Measurements from ENCODE around the gene TSC1. TPM values are rescaled to one million over a fixed set of nuclear protein-coding genes. Genes with fewer than 3 reads are reported as not detected.

Gene TSC1
- total RNA-seq, 2 experiments from 2014 or later = 26.1 to 26.6 TPM

- Mint-ChIP-seq H3K27me3 (ENCODE audit: low read depth) (peaks cover 5% of the 10 kb centered on the region), H3K27ac (no peak overlapping the region), H3K9me3 (ENCODE audit: insufficient read depth) (no peaks in the 10 kb centered on the region), H3K36me3 (ENCODE audit: low read depth) (peaks cover 4% of the 10 kb centered on the region), H3K4me3 (no peak overlapping the region), H3K4me1 (ENCODE audit: low read depth) (peaks cover 25% of the 10 kb centered on the region)
- DNase-seq (no peak), ATAC-seq (no peak)
- ChIA-PET CTCF (interaction anchor here (1.8 kb wide), 2 partner anchors 27 kb away, joined by 6 to 9 read pairs; no protein-coding TSS in a partner anchor), POLR2A (interaction anchor here (1.1 kb wide), 1 partner anchor 13 kb away, joined by 3 read pairs; no protein-coding TSS in a partner anchor)
These were observed 69.3 kb downstream of the TSC1 start for GRCh38 chr9:132875159-132875558.

GRCh38 chr9:132873403-132873802 is 71.0 kb downstream of the TSC1 start:
- CTCF ChIA-PET = interaction anchor here (0.9 to 1.8 kb wide), 3 partner anchors 25 to 29 kb away, joined by 3 to 9 read pairs (median 5); no protein-coding TSS in a partner anchor
- ATAC-seq (no peak), DNase-seq (no peak)
- Mint-ChIP-seq H3K27me3 (ENCODE audit: low read depth) (peaks cover 5% of the 10 kb centered on the region), H3K36me3 (ENCODE audit: low read depth) (no peaks in the 10 kb centered on the region), H3K4me3 (no peak overlapping the region), H3K27ac (peak overlapping the region; percentile 45), H3K4me1 (ENCODE audit: low read depth) (peaks cover 10% of the 10 kb centered on the region), H3K9me3 (ENCODE audit: insufficient read depth) (no peaks in the 10 kb centered on the region)
- POLR2A ChIA-PET = no interaction called here

DNA sequence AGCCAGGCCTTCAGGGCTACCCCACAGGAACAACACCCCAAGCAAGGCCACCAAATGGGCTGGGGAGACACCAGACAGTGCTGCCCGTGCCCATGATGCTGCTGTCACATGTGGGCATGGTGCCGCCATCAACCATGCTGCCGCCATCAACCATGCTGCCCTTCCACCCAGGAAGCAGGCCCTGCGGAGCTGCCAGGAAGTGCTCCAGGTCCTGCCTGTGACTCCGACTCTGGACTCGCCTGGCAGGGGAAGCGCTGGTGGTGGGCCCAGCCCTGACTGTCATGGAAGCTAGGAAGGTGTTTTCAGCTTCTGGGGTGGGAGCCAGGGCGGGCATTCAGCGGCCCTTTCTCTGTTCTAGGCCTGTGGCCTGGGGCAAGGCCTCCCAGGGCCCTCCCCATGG is 75.2 kb downstream of the TSC1 start:
- Mint-ChIP-seq H3K4me1 (ENCODE audit: low read depth) (peaks cover 15% of the 10 kb centered on the region), H3K4me3 (no peak overlapping the region), H3K27ac (no peak overlapping the region), H3K36me3 (ENCODE audit: low read depth) (no peaks in the 10 kb centered on the region), H3K9me3 (ENCODE audit: insufficient read depth) (no peaks in the 10 kb centered on the region), H3K27me3 (ENCODE audit: low read depth) (no peaks in the 10 kb centered on the region)
- ATAC-seq = no peak
- POLR2A ChIA-PET = no interaction called here
- DNase-seq = no peak
- CTCF ChIA-PET = interaction anchor here (2.4 kb wide), 1 partner anchor 32 kb away, joined by 5 read pairs; no protein-coding TSS in a partner anchor

- ATAC-seq (no peak), DNase-seq (no peak)
- ChIA-PET POLR2A (no interaction called here), CTCF (no interaction called here)
- H3K36me3 Mint-ChIP-seq (ENCODE audit: low read depth) = no peaks in the 10 kb centered on the region
- H3K4me3 Mint-ChIP-seq = no peak overlapping the region
- H3K27me3 Mint-ChIP-seq (ENCODE audit: low read depth) = no peaks in the 10 kb centered on the region
- no peaks in the 10 kb centered on the region for H3K9me3 Mint-ChIP-seq (ENCODE audit: insufficient read depth)
- H3K27ac Mint-ChIP-seq = no peak overlapping the region
- peaks cover 29% of the 10 kb centered on the region for H3K4me1 Mint-ChIP-seq (ENCODE audit: low read depth)
These were observed 77.5 kb downstream of the TSC1 start for GRCh38 chr9:132866898-132867297.

GRCh38 chr9:132864691-132865090 is 79.7 kb downstream of the TSC1 start:
- H3K9me3 Mint-ChIP-seq (ENCODE audit: insufficient read depth) = no peaks in the 10 kb centered on the region
- no peaks in the 10 kb centered on the region for H3K36me3 Mint-ChIP-seq (ENCODE audit: low read depth)
- ATAC-seq = no peak
- no peak overlapping the region for H3K4me3 Mint-ChIP-seq
- POLR2A ChIA-PET = no interaction called here
- peaks cover 36% of the 10 kb centered on the region for H3K4me1 Mint-ChIP-seq (ENCODE audit: low read depth)
- H3K27me3 Mint-ChIP-seq (ENCODE audit: low read depth) = peaks cover 5% of the 10 kb centered on the region
- CTCF ChIA-PET = interaction anchor here (1.0 to 1.9 kb wide), 2 partner anchors 16 to 37 kb away, joined by 3 to 6 read pairs; no protein-coding TSS in a partner anchor
- no peak overlapping the region for H3K27ac Mint-ChIP-seq
- no peak for DNase-seq

DNA sequence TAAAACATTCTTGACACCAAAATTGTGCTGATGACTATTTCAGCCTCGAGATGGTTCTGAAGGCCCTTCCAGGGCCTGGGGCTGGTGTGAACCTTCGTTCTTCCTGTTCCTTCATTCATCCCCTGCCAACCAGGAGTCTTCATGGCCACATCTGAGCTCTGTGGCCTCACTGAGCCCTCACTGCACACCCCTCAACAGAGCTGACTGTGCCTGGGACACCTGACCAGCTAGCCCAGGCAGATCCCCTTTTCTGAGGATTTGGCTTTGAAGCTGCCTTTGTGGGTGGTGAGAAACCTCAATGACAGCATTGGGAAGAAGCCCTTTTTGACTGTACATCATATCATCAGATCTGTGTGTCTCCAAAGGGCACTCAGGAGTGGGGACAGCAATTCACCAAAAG is 80.1 kb downstream of the TSC1 start:
- Mint-ChIP-seq H3K27me3 (ENCODE audit: low read depth) (peaks cover 5% of the 10 kb centered on the region), H3K36me3 (ENCODE audit: low read depth) (no peaks in the 10 kb centered on the region), H3K9me3 (ENCODE audit: insufficient read depth) (no peaks in the 10 kb centered on the region), H3K4me1 (ENCODE audit: low read depth) (peaks cover 36% of the 10 kb centered on the region), H3K4me3 (no peak overlapping the region), H3K27ac (peak overlapping the region; percentile 13)
- ChIA-PET CTCF (interaction anchor here (1.9 kb wide), 1 partner anchor 15 kb away, joined by 6 read pairs; no protein-coding TSS in a partner anchor), POLR2A (no interaction called here)
- ATAC-seq (no peak), DNase-seq (no peak)

- no peak for ATAC-seq
- Mint-ChIP-seq H3K27ac (no peak overlapping the region), H3K4me3 (no peak overlapping the region), H3K27me3 (ENCODE audit: low read depth) (peaks cover 5% of the 10 kb centered on the region), H3K9me3 (ENCODE audit: insufficient read depth) (no peaks in the 10 kb centered on the region), H3K4me1 (ENCODE audit: low read depth) (peaks cover 36% of the 10 kb centered on the region), H3K36me3 (ENCODE audit: low read depth) (no peaks in the 10 kb centered on the region)
- DNase-seq = no peak
- CTCF ChIA-PET = interaction anchor here (0.7 to 1.2 kb wide), 3 partner anchors 9 to 38 kb away, joined by 3 to 5 read pairs (median 3); no protein-coding TSS in a partner anchor
- POLR2A ChIA-PET = interaction anchor here (1.3 kb wide), 1 partner anchor 14 kb away, joined by 3 read pairs; no protein-coding TSS in a partner anchor
These were observed 81.3 kb downstream of the TSC1 start for GRCh38 chr9:132863096-132863495.

- H3K27ac Mint-ChIP-seq = peak overlapping the region; percentile 23
- ChIA-PET CTCF (interaction anchor here (0.7 to 1.2 kb wide), 4 partner anchors 10 to 39 kb away, joined by 3 to 5 read pairs (median 4); no protein-coding TSS in a partner anchor), POLR2A (interaction anchor here (0.9 to 1.3 kb wide), 2 partner anchors 12 to 15 kb away, joined by 3 read pairs; no protein-coding TSS in a partner anchor)
- H3K4me1 Mint-ChIP-seq (ENCODE audit: low read depth) = peaks cover 36% of the 10 kb centered on the region
- H3K4me3 Mint-ChIP-seq = no peak overlapping the region
- H3K36me3 Mint-ChIP-seq (ENCODE audit: low read depth) = no peaks in the 10 kb centered on the region
- DNase-seq (peak; percentile 56), ATAC-seq (peak; percentile 77)
- peaks cover 5% of the 10 kb centered on the region for H3K27me3 Mint-ChIP-seq (ENCODE audit: low read depth)
- H3K9me3 Mint-ChIP-seq (ENCODE audit: insufficient read depth) = no peaks in the 10 kb centered on the region
These were observed 81.9 kb downstream of the TSC1 start for GRCh38 chr9:132862533-132862932.

- CTCF ChIA-PET = interaction anchor here (1.2 kb wide), 1 partner anchor 13 kb away, joined by 5 read pairs; no protein-coding TSS in a partner anchor
These were observed 82.8 kb downstream of the TSC1 start for GRCh38 chr9:132861666-132862065.

DNA sequence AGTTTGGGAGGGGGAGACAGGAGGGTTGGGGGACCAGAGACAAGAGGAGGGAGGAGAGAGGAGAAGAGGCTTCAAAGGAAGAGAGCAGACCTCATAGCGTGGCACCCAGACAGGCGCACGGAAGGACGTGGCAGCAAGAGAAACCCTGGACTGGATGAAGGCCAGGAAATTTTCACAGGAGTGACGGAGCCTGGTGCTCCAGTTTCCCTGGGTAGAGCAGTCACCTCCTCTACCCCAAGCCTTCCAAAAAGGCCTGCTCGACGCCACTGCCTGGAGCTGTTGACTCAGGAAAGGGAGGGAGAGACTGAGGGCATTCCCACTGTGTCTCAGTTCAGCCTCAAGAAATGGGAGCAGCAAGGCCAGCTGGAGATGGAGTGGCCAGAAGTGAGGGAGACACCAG is 85.7 kb downstream of the TSC1 start:
- no peaks in the 10 kb centered on the region for H3K9me3 Mint-ChIP-seq (ENCODE audit: insufficient read depth)
- no peak overlapping the region for H3K4me3 Mint-ChIP-seq
- DNase-seq (no peak), ATAC-seq (no peak)
- peaks cover 34% of the 10 kb centered on the region for H3K4me1 Mint-ChIP-seq (ENCODE audit: low read depth)
- H3K27ac Mint-ChIP-seq = no peak overlapping the region
- H3K36me3 Mint-ChIP-seq (ENCODE audit: low read depth) = no peaks in the 10 kb centered on the region
- ChIA-PET CTCF (interaction anchor here (1.4 kb wide), 1 partner anchor 43 kb away, joined by 5 read pairs; no protein-coding TSS in a partner anchor), POLR2A (interaction anchor here (0.6 kb wide), 1 partner anchor 256 kb away, joined by 3 read pairs; no protein-coding TSS in a partner anchor)
- H3K27me3 Mint-ChIP-seq (ENCODE audit: low read depth) = peaks cover 8% of the 10 kb centered on the region

More at GRCh38 chr9:132861666-132862065, 82.8 kb downstream of the TSC1 start:
- ATAC-seq = no peak
- H3K36me3 Mint-ChIP-seq (ENCODE audit: low read depth) = no peaks in the 10 kb centered on the region
- peaks cover 5% of the 10 kb centered on the region for H3K27me3 Mint-ChIP-seq (ENCODE audit: low read depth)
- H3K4me3 Mint-ChIP-seq = no peak overlapping the region
- no peak for DNase-seq
- H3K27ac Mint-ChIP-seq = no peak overlapping the region
- H3K9me3 Mint-ChIP-seq (ENCODE audit: insufficient read depth) = no peaks in the 10 kb centered on the region
- POLR2A ChIA-PET = interaction anchor here (0.9 to 1.3 kb wide), 2 partner anchors 13 to 16 kb away, joined by 3 read pairs; no protein-coding TSS in a partner anchor
- H3K4me1 Mint-ChIP-seq (ENCODE audit: low read depth) = peaks cover 36% of the 10 kb centered on the region

- POLR2A ChIA-PET = no interaction called here
- Mint-ChIP-seq H3K4me3 (no peak overlapping the region), H3K27ac (no peak overlapping the region), H3K9me3 (ENCODE audit: insufficient read depth) (no peaks in the 10 kb centered on the region), H3K36me3 (ENCODE audit: low read depth) (no peaks in the 10 kb centered on the region), H3K27me3 (ENCODE audit: low read depth) (peaks cover 8% of the 10 kb centered on the region), H3K4me1 (ENCODE audit: low read depth) (peaks cover 26% of the 10 kb centered on the region)
- DNase-seq = no peak
- CTCF ChIA-PET = interaction anchor here (1.3 to 1.6 kb wide), 3 partner anchors 8 to 44 kb away, joined by 3 to 6 read pairs (median 5); no protein-coding TSS in a partner anchor
- ATAC-seq = no peak
These were observed 86.6 kb downstream of the TSC1 start for GRCh38 chr9:132857616-132858342.

GRCh38 chr9:132857031-132857430 is 87.4 kb downstream of the TSC1 start:
- DNase-seq = no peak
- POLR2A ChIA-PET = no interaction called here
- ATAC-seq = no peak
- no peaks in the 10 kb centered on the region for H3K36me3 Mint-ChIP-seq (ENCODE audit: low read depth)
- no peak overlapping the region for H3K27ac Mint-ChIP-seq
- no peak overlapping the region for H3K4me3 Mint-ChIP-seq
- H3K27me3 Mint-ChIP-seq (ENCODE audit: low read depth) = peaks cover 10% of the 10 kb centered on the region
- H3K4me1 Mint-ChIP-seq (ENCODE audit: low read depth) = peaks cover 20% of the 10 kb centered on the region
- H3K9me3 Mint-ChIP-seq (ENCODE audit: insufficient read depth) = no peaks in the 10 kb centered on the region
- CTCF ChIA-PET = interaction anchor here (1.3 to 1.6 kb wide), 2 partner anchors 8 to 45 kb away, joined by 3 to 6 read pairs; no protein-coding TSS in a partner anchor

All from activated CD8-positive, alpha-beta T cell treated with anti-CD3 and anti-CD28 coated beads, Interleukin-2, amount 10 ng/mL, durations not matched to agents 7 days and 5 days (primary cell).